ENCODE data around the gene IFI27.

- no peak for TF ChIP-seq GATA2 (CRISPR knock-in tag; IDR thresholded peaks at IDR 0.05)
- TF ChIP-seq RFX5 (IDR thresholded peaks at IDR 0.05; ENCODE audit: low read length), result no peak
- no peak for TF ChIP-seq NFIC (IDR thresholded peaks at IDR 0.05; ENCODE audit: borderline replicate concordance)
- TF ChIP-seq CTCF (IDR thresholded peaks at IDR 0.05), result no peak
- no peak for TF ChIP-seq REST (IDR thresholded peaks at IDR 0.05; ENCODE audit: low read depth, low read length)
- no peak for TF ChIP-seq ZBTB33 (IDR thresholded peaks at IDR 0.05; ENCODE audit: borderline replicate concordance, low read depth)
- no peak for TF ChIP-seq EP300 (IDR thresholded peaks at IDR 0.05; ENCODE audit: borderline replicate concordance in 1 of 2, low read depth in 1 of 2, low read length in 1 of 2)
- no peak for TF ChIP-seq POLR2AphosphoS5 (IDR thresholded peaks at IDR 0.05; ENCODE audit: low read depth, low read length)
These were observed 50.5 kb downstream of the IFI27 start for GRCh38 chr14:94161058-94161457.
